Activated CD8-positive, alpha-beta memory T cell treated with anti-CD3 and anti-CD28 coated beads, Interleukin-2, amount 50 U/mL, for 24 hours (primary cell): Measurements from ENCODE around the gene BMPR1A.
"Not testable (repeated sequence)": the region's sequence is repeated elsewhere in the genome, so short reads cannot be mapped to it uniquely, and the experiment has no call there.

Experiments
- DNase-seq: peaks from one replicate; pipeline ENCODE4 v3.0.0-alpha.2; 2020; ENCODE audit errors: extremely low read depth

Gene BMPR1A

GRCh38 chr10:86848747-86849146 lies 92.3 kb downstream of the BMPR1A start:
- no peak for DNase-seq

GRCh38 chr10:86849181-86849894 lies 92.9 kb downstream of the BMPR1A start:
- DNase-seq = no peak

GRCh38 chr10:86850481-86850880 lies 94.1 kb downstream of the BMPR1A start:
- DNase-seq = no peak

DNA sequence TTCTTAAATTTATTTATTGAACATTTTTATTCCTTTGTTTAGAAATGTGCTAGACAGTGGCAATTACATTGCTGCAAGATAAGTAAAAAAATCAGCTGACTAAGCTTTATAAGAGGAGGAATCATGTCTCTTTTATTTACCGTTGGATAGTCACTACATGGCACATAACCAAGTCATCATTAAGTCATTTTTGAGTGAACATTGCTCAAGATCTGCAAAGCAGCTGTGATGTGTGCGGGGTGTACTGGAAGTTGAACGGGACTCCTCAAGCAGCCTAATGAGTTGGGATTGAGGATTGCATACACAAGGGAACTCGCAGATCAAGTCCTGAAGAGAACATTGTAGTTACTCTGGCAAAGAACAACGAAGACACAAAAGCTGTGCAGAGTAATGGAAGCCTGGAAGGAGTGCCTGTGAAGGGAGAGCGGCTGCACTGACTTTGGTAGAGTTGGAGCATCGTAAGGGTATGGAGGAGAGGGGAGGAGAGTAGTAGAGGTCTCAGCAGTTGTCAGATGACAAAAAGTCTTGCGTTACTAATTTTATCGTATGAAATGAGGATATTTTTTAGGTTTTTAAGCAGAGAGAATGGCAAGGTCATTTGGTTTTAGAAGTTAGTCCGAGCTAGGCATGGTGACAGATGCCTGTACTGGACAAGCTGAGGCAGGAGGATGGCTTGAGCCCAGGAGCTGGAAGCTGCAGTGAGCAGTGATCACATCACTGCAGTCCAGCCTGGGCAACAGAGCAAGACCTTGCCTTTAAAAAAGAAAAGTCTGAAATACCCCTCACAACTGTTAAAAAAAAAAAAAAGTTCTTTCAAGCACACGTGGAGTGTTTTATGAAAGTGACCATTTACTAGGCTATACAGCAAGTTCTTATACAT lies 95.1 kb downstream of the BMPR1A start:
- no peak for DNase-seq

DNA sequence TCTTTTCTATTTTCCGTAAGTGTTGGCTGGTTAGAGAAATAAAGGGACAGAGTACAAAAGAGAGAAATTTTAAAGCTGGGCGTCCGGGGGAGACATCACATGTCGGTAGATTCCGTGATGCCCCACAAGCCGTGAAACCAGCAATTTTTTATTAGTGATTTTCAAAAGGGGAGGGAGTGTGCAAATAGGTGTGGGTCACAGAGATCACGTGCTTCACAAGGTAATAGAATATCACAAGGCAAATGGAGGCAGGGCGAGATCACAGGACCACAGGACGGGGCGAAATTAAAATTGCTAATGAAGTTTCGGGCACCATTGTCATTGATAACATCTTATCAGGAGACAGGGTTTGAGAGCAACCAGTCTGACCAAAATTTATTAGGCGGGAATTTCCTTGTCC lies 97.2 kb downstream of the BMPR1A start:
- DNase-seq = not testable (repeated sequence)

- DNase-seq = no peak
These were observed 99.1 kb downstream of the BMPR1A start for GRCh38 chr10:86855513-86855912.

GRCh38 chr10:86856156-86856555 lies 99.7 kb downstream of the BMPR1A start:
- DNase-seq = no peak

DNA sequence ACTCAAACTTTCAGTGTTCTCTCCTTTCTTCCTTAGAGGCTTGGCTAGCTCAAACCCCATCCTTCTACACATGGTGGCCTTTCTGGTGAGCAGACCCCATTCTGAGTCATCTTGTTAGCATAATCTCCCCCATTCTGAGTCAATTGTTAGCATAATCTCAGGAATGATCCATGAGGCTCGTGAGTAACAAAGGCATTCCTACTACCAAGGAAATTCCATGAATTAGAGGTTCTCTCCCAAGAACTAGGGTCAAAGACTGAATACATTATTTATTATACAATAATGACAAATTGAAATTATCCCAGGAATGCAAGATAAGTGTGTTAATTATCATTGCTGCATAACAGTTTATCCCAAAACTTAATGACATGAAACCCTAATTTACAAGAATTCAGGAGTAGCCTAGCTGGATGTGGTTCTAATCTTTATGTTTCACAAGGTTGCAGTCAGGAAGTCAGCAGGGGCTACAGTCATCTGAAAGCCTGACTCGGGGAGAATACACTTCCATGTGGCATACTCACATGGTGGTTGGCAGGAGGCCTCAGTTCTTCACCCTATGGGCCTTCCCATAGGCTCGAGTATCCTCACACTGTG lies 100.8 kb downstream of the BMPR1A start:
- DNase-seq = no peak

GRCh38 chr10:86858011-86858410 lies 101.6 kb downstream of the BMPR1A start:
- DNase-seq = no peak

DNA sequence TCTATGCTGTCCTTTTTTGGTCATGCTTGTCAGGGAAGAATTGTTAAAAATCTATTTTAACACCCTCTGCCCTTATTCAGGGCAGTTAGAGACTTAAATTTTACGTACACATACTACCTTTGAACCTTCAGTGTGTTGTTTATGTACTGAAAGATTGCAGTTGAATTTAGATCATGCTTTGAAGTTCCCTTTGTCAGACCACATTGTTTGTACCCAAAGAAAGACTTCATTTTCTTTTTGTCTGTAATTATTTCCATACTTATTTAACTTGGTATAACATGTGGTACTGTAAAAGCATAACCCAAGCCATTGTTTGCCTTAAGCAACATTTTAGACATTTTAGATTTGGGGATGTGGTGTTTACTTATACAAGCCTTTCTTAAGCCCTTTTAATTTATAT lies 104.9 kb downstream of the BMPR1A start:
- DNase-seq = no peak

DNA sequence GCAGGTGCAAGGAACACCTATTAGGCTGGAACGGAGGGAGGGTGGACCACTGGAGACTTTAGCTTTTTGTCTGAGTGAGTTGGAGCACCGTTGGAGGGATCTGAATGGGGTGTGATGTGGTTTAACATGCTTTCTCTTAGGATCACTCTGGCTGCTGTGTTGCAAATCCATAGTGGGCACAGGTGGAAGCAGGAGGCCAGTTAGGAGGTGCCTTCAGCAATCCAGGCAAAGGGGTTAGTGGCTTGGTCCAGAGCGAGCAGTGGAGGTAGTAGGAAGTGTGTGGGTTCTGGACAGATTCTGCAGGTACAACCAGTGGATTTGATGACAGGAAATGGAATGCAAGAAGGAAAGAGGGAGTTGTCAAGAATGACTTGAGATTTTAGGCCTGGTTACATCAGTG lies 106.0 kb downstream of the BMPR1A start:
- no peak for DNase-seq

- DNase-seq = no peak
These were observed 106.5 kb downstream of the BMPR1A start for GRCh38 chr10:86862786-86863483.

- DNase-seq = no peak
These were observed 107.0 kb downstream of the BMPR1A start for GRCh38 chr10:86863484-86863842.

GRCh38 chr10:86865011-86865811 lies 108.8 kb downstream of the BMPR1A start:
- DNase-seq = not testable (repeated sequence)

GRCh38 chr10:86867149-86867548 lies 110.7 kb downstream of the BMPR1A start:
- DNase-seq = no peak

DNA sequence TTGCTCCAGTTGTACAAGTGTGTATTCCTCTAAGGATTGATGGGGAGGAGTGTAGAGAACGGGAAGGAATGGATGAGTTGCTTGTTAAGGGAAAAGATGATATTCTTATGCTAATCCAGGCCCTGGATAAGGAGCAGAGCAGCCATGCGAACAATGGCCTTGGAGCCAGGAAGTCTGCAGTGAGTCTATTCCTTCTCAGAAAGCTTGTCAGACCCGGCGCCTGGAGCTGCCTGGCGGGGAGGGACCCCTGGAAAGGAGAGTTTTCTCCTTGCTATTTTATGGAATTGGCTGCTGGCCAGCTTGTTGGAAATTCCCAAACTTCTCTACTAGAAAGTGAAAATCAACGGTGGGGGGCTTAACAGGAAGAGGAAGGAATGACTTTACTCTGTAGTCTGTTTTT lies 111.9 kb downstream of the BMPR1A start:
- no peak for DNase-seq

GRCh38 chr10:86870679-86871078 lies 114.3 kb downstream of the BMPR1A start:
- DNase-seq = no peak

DNA sequence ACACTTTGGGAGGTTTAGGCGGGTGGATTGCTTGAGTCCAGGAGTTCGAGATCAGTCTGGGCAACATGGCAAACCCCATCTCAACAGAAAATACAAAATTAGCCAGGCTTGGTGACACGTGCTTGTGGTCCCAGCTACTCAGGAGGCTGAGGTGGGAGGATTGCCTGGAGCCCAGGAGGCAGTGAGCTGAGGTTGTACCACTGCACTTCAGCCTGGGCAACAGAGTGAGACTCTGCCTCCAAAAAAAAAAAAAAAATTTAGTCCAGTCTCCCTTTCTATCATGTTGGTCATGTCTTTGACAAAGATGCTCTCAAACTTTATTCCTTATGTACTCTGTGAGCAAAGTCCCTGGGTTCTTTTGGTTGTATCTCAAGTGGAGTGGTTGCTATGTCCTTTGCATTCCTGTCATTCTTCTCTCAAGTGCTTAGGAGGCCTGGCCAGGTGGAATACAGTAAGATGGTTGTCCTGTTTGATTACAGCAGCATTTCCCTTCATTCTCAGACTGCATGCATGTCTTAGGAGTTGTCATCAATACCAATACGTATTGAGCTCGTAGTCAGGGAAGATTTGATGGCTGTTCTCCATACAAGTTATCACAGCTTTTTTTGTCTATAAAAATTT lies 115.3 kb downstream of the BMPR1A start:
- no peak for DNase-seq

DNA sequence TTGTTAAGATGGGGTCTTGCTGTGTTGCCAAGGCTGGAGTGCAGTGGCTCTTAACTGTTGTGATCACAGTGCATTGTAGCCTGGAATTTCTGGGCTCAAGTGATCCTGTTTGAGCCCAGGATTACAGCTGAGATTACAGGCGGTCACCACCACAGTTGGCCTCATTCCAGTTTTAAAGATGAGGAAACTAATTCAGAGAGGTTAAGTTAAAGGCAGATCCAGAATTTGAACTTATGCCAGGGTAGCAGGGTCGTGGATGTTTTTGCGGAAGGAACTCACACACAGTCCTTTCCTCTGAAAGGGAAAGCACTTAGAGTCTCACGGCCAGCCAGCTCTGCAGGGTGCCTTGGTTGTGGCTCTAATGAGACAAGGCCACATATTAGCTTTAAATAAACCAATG lies 116.3 kb downstream of the BMPR1A start:
- no peak for DNase-seq

DNA sequence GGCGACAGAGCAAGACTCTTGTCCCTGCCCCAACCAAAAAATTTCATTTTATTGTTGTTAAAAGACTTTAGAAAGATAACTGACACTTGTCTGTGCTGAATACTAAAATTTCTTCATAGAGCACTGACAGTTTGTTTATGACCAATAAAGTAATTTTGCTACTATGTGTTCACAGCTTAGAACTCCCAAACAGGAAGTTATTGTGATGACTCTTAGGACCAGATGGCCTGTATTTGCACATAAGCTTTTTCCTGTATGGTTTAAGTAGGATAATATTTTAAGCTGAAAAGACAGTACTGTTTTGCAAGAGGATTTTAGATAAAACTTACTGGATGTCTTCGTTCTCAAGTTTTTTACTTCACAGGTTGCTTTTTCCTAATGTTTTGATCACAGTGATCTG lies 120.3 kb downstream of the BMPR1A start:
- no peak for DNase-seq
